Hepatocyte (in vitro differentiated cells): Measurements from ENCODE around the gene CWF19L2.

Experiments
- CTCF ChIP-seq: fragments of 200-600 bp; sonication (generic); IDR thresholded peaks from 2 replicates; pipeline ENCODE4 v1.5.1; 2016; ENCODE audit warnings: antibody characterized with exemption, mild to moderate bottlenecking; ENCODE audit not compliant: poor library complexity
- EZH2 ChIP-seq: fragments of 200-600 bp; sonication (generic); IDR thresholded peaks from 2 replicates; pipeline ENCODE4 v1.6.1; 2016; ENCODE audit warnings: antibody characterized with exemption, mild to moderate bottlenecking, borderline replicate concordance

DNA sequence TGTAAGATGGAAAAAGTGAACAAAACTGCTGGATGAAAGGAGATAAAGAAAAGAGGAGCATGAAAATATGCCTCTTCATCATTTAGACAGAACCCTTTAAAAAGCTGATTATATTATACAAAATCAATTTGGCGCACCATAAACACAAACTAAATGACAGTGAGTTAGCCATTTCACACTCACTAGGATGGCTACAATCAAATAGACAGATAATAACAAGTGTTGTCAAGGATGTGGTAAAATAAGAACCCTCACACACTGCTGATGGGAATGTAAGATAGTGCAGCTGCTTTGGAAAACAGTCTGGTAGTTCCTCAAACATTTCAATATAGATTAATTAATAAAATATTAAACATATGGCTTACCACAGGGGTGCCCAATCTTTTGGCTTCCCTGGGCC lies 99.7 kb downstream of the CWF19L2 start:
- no peak for TF ChIP-seq CTCF
- no peak for TF ChIP-seq EZH2
